Endothelial cell of hepatic sinusoid (primary cell): ENCODE data around the gene TGFBR3.

Experiments
- in situ Hi-C: cut with HindIII; loops from 2 replicates; pipeline ENCODE4 v1.10.0; 2017; ENCODE audit warnings: low sequenced_read_pairs

The TGFBR3 gene

GRCh38 chr1:91884459-91885212, 1.3 kb downstream of the TGFBR3 start:
- in situ Hi-C loops, result no loop called here

DNA sequence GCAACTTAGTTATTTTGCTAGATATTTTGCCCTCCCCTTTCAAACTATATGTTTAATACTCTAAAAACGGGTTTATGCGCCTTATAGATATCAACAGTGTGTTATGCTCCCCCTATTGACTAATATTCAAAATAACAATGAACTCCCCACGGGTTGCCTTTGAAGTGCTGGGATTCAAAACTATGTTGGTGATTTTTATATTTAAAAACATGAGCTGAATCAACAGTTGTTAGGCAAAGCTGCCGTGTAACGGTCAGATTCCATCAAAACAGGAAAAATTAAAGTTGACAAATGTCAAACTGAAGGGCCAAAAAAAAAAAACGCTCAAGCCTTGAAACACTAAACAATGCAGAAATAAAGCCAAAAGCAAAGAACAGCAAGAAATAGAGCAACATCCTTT, 2.5 kb downstream of the TGFBR3 start:
- in situ Hi-C loops, result no loop called here

- in situ Hi-C loops, result no loop called here
Measured at GRCh38 chr1:91881280-91881679, 4.7 kb downstream of the TGFBR3 start.

- in situ Hi-C loops, result no loop called here
Measured at GRCh38 chr1:91879733-91880132, 6.2 kb downstream of the TGFBR3 start.

- in situ Hi-C loops, result no loop called here
Measured at GRCh38 chr1:91877574-91878208, 8.3 kb downstream of the TGFBR3 start.

GRCh38 chr1:91876781-91877573, 9.0 kb downstream of the TGFBR3 start:
- in situ Hi-C loops, result no loop called here

GRCh38 chr1:91876040-91876470, 9.9 kb downstream of the TGFBR3 start:
- in situ Hi-C loops, result no loop called here

GRCh38 chr1:91874167-91874566, 11.8 kb downstream of the TGFBR3 start:
- in situ Hi-C loops, result no loop called here

DNA sequence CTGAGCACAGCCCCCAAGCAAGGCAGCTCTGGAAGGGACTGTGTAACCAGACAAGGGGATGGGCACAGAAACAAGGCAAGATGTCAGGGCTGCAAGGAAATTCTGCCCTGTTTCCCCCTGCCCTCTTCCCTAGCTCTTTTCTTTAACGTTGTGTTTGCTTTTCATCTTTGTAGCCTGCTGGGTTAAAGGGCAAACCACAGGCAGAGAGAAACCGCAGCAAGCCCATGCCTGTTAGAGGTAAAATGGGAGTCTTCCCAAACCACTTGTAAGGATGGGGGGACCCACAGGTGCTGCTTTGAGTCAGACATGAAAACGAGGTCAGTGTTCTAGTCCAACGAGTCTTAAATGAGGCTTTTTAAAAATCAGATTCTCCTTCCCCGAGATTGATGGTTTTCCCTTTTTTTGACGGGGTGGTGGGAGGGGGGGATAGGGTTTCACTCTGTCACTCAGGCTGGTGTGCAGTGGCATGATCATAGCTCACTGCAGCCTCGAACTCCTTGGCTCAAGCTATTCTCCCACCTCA, 13.3 kb downstream of the TGFBR3 start:
- in situ Hi-C loops, result no loop called here

DNA sequence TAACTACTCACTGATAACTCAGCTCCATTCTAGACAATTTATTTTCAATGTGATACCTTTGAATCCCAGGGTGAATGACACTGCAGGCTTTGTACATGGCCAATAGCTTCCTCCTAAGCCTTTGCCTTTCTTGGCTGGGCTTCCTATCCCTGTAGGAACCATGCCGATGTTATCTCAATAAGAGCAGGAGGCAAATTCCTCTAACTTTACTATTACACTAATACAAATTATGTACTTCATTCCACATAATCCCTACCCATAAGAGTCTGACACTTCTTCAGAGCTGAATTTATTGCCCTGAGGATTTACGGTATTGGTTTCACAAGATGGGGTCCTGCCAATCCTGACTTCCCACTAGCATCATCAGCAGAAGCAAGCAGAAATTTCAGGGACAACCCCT, 14.0 kb downstream of the TGFBR3 start:
- in situ Hi-C loops, result no loop called here

DNA sequence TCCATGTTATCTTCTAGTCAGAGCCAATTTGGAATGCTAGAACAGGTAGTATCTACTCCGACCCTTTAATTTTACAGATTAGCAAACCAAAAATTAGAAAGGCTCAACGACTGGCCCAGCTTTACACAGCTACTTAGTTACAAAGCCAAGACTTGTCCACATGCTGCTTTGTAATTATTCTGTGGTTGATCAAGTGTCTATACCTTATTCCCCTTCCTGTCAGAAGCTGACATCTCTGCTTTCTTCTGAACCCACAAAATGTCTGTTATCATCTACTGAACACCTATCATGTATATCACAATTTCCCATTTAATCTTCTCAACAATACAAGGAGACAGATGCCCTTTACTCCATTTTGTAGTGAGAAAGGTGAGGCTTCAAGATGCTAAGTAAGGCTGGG, 15.6 kb downstream of the TGFBR3 start:
- in situ Hi-C loops, result no loop called here

- in situ Hi-C loops, result no loop called here
Measured at GRCh38 chr1:91866425-91866824, 19.5 kb downstream of the TGFBR3 start.

- in situ Hi-C loops, result no loop called here
Measured at GRCh38 chr1:91864017-91864700, 21.8 kb downstream of the TGFBR3 start.

- in situ Hi-C loops, result no loop called here
Measured at GRCh38 chr1:91863498-91863897, 22.5 kb downstream of the TGFBR3 start.

GRCh38 chr1:91862120-91862519, 23.8 kb downstream of the TGFBR3 start:
- in situ Hi-C loops, result no loop called here

GRCh38 chr1:91857557-91858239, 28.3 kb downstream of the TGFBR3 start:
- in situ Hi-C loops, result no loop called here

DNA sequence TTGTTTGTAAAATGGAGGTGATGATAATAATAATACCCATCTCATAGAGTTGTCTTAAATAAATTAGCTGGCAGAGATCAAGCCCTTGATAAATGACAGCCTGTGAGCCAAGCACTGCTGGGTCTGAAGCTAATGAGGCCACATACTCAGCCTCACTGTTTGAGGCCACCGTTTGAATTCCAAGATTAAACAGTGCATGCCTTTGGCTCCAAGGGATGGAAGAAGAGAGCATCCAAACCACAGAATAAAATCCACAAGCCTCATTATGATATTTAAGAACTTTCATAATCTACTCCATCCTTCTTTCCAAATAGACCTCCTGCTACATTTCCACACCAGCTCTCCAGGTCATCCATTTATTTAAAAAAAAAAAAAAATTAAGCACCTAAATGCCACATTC, 29.0 kb downstream of the TGFBR3 start:
- in situ Hi-C loops, result no loop called here

GRCh38 chr1:91854852-91855534, 31.0 kb downstream of the TGFBR3 start:
- in situ Hi-C loops, result loop anchor here (5.0 kb wide), 1 partner anchor 48 kb away; no protein-coding TSS in a partner anchor

DNA sequence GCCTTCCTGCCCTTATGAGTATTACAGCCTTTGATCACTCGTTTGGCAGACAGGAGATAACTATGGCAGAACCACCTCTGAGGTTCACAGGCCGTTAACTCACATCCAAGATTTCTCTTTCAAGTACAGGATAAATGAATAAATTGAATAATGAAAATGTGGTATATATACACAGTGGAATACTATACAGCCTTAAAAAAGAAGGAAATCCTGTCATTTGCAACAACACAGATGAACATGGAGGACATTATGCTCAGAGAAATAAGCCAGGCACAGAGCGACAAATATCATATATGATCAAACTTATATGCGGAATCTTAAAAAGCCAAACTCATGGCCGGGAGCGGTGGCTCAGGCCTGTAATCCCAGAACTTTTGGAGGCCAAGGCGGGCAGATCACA, 32.6 kb downstream of the TGFBR3 start:
- in situ Hi-C loops, result loop anchor here (5.0 kb wide), 1 partner anchor 46 kb away; no protein-coding TSS in a partner anchor

- in situ Hi-C loops, result loop anchor here (5.0 kb wide), 1 partner anchor 45 kb away; no protein-coding TSS in a partner anchor
Measured at GRCh38 chr1:91852011-91852410, 33.9 kb downstream of the TGFBR3 start.
